ENCODE data around the gene UPF3A. TPM values are rescaled to one million over a fixed set of nuclear protein-coding genes. Genes with fewer than 3 reads are reported as not detected.

The UPF3A gene
- total and polyA plus RNA-seq, 10 of the 15 experiments (the other 5 are each of a cell fraction or from before 2014, with no cell fraction given) = 18.6 to 61.5 (median 43.3) TPM

GRCh38 chr13:114282041-114282670 is 755 bp downstream of the UPF3A start (continued):
- TF ChIP-seq EED (IDR thresholded peaks at IDR 0.05; ENCODE audit: low read depth) (0 out of 2 replicates have a peak, but pooled peaks have one; percentile 12), FOXM1 (IDR thresholded peaks at IDR 0.05; ENCODE audit: low read depth, low read length) (no peak), WRNIP1 (IDR thresholded peaks at IDR 0.05; ENCODE audit: borderline replicate concordance, low read depth, low read length) (no peak), TAF1 (IDR thresholded peaks at IDR 0.05; ENCODE audit: borderline replicate concordance, low read depth, low read length) (no peak), MTA3 (IDR thresholded peaks at IDR 0.05; ENCODE audit: borderline replicate concordance, low read length) (no peak), BRCA1 (IDR thresholded peaks at IDR 0.05; ENCODE audit: low read depth, low read length) (no peak), IKZF1 (conservative IDR thresholded peaks at IDR 0.05) (peak; percentile 34), RCOR1 (conservative IDR thresholded peaks at IDR 0.05; ENCODE audit: low read depth, low read length) (no peak), YBX1 (IDR thresholded peaks at IDR 0.05) (no peak), MYB (IDR thresholded peaks at IDR 0.05; ENCODE audit: borderline replicate concordance, low read depth, low read length) (0 out of 2 replicates have a peak, but pooled peaks have one; percentile 42), POLR2AphosphoS2 (IDR thresholded peaks at IDR 0.05; ENCODE audit: low read depth, low read length) (peak; percentile 17; the same call in 1 of the 2 replicates), ZNF687 (IDR thresholded peaks at IDR 0.05) (no peak), TCF7 (IDR thresholded peaks at IDR 0.05; ENCODE audit: borderline replicate concordance) (no peak), ZNF217 (IDR thresholded peaks at IDR 0.05) (no peak), PML (IDR thresholded peaks at IDR 0.05; ENCODE audit: low read length) (no peak), NKRF (conservative IDR thresholded peaks at IDR 0.05) (peak; percentile 40), POU2F2 (IDR thresholded peaks at IDR 0.05; ENCODE audit: borderline replicate concordance, low read depth, low read length) (no peak), IRF4 (IDR thresholded peaks at IDR 0.05; ENCODE audit: low read depth, low read length) (no peak), CBX3 (IDR thresholded peaks at IDR 0.05; ENCODE audit: borderline replicate concordance, low read depth) (no peak)

Measured in GM12878 (cell line).